OCI-LY1 (cell line): ENCODE data around the gene P4HA1.

Source experiments
- EZH2 ChIP-seq: fragments of 200-600 bp; sonication (generic), shearing (Covaris generic); IDR thresholded peaks from 2 replicates; pipeline ENCODE4 v1.8.0; 2017; ENCODE audit warnings: borderline replicate concordance, mixed run types, mild to moderate bottlenecking, antibody characterized with exemption, low read length, moderate library complexity, mixed read lengths
- TF ChIP-seq, protein P1 (sequence below): fragments of 200-600 bp; sonication (generic), shearing (Covaris generic); IDR thresholded peaks from 2 replicates; pipeline ENCODE4 v1.5.1; 2017; ENCODE audit warnings: mild to moderate bottlenecking, antibody characterized with exemption, low read length, moderate library complexity, mixed read lengths

DNA sequence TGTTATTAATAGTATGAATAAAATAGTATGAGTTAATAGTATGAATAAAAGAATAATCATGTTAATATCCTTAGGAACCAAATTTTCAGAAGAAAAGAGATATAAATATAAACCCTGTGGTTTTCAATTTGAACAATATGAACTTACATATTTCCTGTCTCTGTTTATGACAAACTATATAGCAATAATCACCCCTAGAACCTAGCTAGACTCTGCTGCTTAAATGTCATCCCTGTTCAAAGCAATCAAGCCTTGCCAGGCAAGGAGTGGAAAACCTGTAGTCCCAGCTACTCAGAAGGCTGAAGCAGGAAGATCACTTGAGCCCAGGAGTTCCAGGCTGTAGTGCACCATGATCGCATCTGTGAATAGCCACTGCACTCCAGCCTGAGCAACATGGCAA, 36.5 kb downstream of the P4HA1 start:
- TF ChIP-seq EZH2 = no peak
- TF ChIP-seq, protein P1, sequence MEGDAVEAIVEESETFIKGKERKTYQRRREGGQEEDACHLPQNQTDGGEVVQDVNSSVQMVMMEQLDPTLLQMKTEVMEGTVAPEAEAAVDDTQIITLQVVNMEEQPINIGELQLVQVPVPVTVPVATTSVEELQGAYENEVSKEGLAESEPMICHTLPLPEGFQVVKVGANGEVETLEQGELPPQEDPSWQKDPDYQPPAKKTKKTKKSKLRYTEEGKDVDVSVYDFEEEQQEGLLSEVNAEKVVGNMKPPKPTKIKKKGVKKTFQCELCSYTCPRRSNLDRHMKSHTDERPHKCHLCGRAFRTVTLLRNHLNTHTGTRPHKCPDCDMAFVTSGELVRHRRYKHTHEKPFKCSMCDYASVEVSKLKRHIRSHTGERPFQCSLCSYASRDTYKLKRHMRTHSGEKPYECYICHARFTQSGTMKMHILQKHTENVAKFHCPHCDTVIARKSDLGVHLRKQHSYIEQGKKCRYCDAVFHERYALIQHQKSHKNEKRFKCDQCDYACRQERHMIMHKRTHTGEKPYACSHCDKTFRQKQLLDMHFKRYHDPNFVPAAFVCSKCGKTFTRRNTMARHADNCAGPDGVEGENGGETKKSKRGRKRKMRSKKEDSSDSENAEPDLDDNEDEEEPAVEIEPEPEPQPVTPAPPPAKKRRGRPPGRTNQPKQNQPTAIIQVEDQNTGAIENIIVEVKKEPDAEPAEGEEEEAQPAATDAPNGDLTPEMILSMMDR = no peak
